Ammon's horn (tissue), 1 donor: ENCODE data around the gene DFFB.
A peak's percentile ranks its signal among the peaks of the same experiment; 100 is the strongest.

Experiments
- DNase-seq: peaks from one replicate; pipeline ENCODE4 v3.0.0-alpha.2; 2016; ENCODE audit warnings: low spot score

Gene DFFB

DNA sequence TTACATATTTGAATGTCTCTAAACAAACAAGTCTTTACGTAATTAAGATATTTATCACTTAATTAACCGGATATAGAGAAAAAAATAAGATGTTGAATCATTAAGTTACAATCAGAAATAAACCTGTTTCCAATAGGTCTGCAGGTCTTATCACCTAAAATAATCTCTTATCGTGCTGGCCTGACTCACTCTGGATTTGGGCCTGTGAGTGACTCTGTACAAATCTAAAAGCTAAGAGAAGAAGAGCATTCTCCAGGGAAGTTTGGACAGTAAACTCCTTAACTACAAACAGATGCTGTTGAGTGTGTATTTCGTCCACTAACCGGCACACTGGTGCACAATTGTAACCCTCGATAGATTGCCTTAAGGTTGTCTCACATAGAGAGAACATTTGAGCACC is 25.6 kb upstream of the DFFB start:
- no peak for DNase-seq

DNA sequence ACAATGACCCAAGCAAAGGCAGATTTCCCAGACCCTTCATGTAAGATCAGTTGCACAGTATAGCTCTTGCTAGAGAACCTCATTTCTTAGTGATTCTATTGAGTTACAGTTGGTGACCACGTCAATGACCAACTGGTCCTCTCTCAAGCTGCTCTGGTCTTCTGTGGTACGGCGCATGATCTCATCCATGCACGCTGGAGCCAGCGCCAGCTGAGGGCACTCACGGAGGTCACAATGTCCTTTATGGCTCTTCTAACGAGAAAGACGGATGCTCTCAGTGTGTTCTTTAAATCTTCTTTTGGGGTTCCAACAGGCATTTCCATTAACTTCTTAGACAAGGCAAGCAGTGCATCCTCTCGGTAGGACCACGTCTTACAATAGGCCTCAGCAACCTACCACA is 22.6 kb upstream of the DFFB start:
- DNase-seq: no peak

DNA sequence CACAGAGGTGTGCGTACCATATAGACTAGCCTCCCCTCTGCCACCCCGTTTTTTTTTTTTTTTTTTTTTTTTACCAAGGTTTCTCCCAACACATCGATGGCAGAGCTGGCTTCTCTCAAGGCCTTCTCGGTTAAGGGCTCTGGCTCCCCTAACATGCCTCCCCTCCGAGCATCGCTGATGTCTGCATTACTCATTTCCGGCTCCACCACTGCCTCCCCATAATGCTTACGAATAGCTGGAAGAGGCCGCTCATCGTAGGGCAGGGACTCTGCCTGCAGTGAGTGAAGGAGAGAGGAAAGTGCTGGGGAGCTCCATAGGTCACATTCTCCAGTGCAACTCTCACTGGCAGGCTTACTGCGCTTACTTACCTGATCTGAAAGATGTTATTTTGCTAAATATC is 20.9 kb upstream of the DFFB start:
- no peak for DNase-seq

DNA sequence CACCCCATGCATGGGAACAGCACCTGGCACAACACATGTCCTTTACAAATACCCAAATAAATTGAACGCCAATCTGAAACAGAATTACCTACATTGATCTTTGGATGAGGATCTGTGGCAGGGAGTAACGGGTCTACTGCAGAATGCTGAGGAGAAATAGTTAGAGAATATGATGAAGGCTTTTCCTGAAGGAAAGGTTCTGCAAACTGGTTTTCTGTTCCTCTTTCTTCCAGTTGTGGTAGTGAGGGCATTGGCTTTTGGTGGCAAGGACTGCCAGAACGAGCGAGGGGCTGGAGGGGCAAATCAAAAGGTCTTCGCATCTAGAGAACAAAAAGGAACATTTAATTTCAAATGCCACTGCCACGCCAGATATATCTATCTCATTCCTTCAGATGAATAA is 20.1 kb upstream of the DFFB start:
- no peak for DNase-seq

DNA sequence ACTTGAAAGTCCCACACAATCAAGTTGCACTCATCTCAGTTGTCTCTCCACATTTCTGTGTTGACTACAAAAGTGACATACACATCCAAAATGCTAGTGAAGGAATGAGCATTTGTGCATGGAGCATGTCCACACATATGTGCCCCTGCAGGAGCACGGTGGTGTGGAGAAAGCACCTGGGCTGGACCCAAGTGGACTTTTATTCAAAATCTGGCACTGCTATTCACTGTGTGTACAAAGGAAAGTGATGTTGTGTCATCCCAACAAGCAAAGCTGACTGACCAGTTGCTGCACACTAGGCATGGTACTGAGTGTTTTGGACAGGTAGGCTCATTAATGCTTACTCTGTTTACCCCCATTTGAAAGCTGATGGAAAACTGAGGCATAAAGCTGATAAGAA is 19.6 kb upstream of the DFFB start:
- no peak for DNase-seq

DNA sequence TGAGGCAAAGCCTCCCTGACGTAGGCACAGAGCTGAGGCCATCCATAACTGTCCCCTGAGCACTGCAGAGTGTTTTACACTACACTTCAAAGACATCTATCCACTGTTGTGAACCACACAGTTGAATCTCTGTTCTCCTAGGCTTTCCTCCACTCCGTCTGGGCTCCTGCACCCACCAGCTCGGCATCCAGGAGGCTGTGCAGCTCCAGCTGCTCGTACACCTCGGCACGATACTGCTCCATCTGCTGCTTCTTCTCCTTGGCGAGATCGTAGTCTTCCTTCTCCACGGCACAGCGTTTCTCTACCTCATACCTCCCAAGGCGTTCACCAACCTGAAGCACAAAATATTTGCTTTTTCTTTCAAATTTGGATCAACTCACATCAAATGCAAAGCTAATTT is 18.5 kb upstream of the DFFB start:
- no peak for DNase-seq

DNA sequence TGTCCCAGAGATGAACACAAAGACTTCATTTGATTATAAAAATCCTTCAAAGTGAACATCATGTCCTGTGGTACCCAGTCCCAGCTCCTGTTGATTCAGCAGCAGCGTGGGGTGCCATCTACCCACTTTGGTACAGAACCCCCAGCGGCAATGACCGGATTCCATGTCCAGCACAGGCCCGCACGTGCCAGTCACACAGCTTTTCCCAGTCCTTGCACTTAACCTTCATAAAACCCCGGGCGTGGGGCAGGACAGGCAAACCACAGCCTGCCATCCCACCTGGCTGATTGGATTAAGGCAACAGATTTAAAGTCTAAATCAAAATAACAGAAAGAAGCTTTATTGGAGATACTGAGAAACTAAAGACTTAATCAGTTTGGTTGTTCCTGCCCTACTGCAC is 15.8 kb upstream of the DFFB start:
- no peak for DNase-seq

DNA sequence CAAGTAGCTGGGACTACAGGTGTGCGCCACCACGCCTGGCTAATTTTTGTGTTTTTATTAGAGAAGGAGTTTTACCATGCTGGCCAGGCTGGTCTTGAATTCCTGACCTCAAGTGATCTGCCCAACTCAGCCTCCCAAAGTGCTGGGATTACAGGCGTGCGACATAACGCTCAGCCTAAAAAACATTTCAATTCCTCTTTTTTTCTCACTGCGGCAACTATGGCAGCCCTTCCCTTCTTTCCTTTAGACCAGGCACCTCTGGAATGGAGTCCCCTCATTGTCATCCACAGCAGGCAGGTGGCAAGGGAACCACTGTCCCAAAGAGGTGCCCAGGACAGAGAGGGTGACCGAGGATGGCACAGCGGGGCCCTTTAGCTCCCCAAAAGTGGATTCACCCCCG is 14.4 kb upstream of the DFFB start:
- DNase-seq: no peak

DNA sequence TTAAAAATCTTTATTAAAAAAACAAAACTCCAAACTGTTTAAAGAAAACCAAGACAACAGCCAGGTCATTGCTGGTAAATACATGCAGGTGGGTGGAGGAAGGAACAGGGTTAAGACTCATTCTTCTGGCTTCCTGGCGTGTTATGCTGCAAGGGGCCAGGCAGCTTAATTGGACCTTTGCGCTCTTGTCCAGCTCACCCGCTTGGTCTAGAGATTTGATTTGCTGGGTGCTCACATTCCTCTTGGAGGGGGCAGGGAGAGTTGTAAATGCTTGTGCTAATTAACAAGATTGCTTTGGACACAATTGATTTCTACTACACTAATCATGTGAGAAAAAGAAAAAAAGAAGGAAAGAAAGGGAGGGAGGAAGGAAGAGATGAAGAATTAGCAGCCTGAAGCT is 10.7 kb upstream of the DFFB start:
- no peak for DNase-seq

DNA sequence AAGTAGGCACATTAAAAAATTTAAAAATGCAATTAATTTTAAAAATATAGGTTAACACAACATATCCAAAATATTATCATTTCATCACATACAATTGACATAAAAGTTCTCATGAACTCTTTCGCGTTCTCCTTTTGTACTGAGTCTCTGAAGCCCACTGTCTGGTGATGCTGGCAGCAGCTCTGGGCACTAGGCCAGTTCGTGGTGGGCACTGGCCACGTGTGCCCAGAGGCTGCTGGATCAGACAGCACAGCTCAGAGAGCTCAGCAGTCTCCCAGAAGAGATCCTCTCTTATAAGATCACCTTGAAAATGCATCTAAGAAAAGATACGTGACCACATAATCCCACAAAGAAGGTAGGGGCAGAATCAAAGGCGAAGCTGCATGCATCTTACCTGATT is 10.2 kb upstream of the DFFB start:
- no peak for DNase-seq

DNA sequence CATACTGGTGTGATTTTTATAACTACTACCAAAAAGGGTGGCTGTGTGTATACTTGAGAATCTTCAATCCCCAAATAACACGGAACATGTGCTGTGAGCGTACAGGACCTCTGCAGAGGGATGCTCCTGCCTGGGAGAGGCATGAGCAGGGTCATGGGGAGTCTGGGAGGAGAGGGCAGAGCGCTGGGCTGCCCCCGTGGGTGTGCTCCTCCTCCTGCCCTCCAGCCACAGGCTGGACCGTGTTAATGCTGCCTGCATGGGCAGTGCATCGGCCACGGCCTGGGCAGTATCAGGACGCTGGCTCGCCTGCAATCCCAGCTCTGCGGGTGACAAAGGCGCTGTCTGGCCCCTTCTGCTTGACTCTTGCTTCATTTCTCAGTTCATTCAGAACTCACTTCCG is 6.4 kb upstream of the DFFB start:
- DNase-seq: no peak

DNA sequence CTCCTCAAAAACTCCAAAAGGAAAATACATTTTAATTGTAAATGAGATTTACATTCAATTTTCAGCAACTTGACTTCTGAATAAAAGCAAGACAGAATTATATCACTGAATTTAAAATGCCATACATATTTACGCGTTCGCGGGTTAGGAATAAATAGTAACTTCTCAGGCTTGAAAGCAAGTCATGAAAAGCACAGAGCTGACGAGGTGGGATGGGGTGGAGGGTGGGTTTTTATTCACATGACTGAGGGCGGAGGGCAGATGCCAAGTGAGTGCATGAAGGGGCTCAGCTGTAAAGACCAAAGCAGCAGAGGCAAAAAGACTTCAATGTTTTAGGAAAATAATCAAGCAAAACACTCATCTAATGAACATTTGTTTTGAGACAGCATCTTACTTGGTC is 6.0 kb upstream of the DFFB start:
- DNase-seq: no peak

DNA sequence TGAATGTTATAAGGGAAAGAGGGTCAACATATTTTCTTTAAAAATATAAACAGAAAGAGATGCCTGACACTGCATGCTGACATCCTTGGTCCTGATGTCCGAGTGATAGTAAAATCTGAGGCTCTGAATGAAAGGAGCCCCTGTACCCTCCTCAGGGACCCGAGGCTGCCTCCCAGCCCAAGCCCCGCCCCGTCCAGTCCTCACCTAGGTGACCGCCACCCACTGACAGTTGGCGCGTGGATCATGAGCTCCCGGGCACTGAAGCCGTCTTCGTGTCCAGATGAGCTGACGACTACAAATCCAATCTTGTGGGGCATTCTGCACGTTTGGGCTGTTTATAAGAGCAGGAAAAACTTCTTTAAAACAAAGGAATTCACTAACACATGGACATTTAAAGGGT is 5.2 kb upstream of the DFFB start:
- no peak for DNase-seq

DNA sequence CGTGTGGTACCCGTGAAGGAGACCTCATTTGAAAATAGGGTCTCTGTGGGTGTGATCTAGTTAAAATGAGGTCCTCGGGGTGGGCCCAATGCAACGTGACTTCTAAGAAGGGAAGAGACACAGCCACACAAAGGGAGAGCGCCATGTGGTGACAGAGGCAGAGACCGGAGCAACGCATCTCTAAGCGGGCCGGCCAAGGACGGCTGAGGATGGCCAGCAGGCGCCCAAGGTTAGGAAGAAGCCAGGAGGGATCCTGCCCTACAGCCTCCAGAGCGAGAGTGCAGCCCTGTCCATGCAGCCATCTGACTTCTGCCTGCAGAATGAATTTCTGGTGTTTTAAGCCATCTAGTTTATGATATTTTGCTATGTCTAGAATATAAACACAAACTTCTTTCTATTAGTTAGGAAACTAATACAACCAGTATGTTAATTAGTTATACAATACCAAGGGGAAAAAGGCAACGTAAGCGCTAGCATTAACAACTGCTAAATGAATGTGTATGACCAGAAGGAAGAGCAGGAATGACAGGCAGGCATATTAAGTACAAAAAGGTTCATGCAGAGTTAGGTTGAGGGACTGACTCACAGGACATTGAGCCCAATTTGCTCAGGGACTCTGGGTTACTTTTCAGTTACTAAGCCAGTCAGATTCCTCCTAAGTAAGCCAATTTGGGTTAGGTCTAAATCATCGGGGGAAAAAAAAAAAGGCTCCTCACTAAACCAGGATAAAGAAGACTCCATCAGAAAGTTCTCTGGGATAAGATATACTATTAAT is 4.4 kb upstream of the DFFB start:
- no peak for DNase-seq

DNA sequence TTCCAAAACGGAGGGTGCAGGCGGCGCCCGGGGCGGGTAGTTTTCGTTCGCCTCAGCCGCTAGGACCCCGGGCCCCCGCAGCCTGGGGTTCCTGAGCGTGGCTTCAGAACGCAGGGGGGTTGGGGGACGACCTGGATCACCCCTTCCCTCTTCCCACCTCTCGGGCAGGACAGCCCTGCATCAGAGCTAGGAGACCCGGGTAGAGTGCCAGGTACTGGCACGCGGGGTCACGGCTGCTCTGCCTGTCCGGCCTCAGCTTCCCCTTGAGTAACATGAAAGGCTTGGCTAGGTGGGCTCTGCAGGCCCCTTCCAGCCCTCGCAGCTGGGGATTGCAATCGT is 484 bp downstream of the DFFB start:
- DNase-seq: no peak

DNA sequence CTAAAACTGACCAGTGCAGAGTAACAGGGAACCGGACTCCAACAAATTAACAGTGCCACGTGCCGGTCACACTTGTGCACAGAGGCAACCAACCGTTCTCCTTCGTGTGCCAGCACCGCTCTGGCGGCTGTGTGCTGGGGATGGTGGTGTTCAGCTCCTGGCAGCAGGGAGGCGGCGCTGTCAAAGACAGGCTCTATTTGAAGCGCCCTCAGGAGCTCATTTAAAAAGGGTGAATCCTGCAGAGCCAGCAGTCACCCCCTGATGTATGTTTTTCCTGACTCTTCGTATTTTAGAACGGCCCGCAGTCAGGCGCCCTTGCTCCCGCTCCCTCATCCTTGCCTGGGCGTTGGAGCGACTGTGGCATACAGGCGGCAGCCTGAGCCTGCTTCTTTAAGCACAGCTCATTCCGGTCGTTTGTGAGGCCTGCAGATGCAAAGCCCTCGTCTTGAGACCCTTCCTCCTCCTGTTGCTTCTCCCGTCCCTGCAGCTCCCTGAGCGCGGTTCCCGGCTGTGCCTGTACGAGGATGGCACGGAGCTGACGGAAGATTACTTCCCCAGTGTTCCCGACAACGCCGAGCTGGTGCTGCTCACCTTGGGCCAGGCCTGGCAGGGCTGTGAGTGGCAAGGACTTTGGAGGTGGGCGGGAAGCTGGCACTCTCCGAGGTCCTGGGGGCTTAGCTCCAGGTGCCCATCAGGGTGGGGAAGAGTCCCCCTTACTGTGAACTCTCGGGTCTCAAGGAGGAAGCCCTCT is 1.1 kb downstream of the DFFB start:
- peak; percentile 80 for DNase-seq

DNA sequence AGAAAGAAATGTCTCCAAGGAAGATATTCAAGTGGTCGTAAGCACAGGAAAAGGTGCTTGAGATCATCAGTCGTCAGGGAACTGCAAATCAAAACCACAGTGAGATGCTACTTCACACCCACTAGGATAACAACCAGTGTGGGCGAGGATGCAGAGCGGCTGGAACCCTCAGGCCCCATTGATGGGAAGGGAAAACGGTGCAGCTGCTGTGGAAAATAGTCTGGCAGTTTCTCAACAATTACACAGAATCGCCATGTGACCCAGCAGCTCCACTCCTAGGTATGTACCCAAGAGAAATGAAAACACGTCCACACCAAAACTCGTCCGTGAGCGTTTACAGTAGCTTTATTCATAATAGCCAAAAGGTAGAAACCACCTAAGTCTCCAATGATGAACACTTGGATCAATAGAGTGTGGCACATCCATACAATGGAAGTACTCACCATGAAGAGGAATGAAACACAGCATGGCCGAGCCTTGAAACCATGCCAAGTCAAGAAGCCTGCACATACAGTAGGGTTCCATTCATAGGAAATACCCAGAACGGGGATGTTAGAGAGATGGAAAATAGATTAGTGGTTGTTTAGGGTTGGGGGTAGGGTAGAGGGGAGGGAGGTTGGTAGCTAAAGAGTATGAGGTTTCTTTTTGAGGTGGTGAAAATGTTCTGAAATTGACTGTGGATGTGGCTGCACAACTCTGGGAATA is 6.1 kb downstream of the DFFB start:
- peak; percentile 72 for DNase-seq

DNA sequence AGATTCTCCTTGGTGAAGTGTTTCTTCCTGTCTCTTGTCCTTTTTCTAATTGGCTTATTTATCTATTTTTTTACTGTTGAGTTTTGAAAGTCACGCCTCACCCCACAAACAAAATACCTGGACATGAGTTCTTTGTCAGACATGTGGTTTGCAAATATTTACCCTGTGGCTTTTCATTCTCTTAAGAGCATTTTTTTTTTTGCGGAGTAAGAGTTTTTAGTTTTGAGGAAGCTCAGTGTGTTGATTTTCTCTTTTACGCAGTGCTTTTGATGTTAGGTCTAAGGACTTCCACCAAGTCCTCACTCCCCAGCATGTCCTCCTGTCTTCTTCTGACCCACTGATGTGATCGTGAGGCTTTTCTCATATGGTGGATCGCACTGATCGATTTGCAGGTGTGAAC is 7.6 kb downstream of the DFFB start:
- DNase-seq: no peak

DNA sequence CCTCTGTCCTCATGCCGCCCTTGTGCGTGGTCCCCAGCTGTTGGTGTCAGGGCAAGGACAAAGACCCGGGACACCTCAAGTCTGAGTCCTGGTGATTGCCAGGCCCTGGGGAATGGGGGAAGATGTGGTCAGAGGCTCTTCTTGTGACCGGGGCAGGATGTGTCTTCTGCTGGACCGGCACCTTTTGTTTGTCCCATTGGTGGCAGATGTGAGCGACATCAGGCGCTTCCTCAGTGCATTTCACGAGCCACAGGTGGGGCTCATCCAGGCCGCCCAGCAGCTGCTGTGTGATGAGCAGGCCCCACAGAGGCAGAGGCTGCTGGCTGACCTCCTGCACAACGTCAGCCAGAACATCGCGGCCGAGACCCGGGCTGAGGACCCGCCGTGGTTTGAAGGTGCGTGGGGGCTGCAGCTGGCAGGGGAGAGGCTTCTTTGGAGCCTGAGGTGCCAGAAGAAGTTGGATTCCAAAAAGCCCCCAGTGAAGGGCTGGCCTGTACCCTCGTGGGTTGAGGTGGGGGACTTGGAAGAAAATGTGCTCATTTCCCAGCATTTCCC is 8.4 kb downstream of the DFFB start:
- DNase-seq: no peak

DNA sequence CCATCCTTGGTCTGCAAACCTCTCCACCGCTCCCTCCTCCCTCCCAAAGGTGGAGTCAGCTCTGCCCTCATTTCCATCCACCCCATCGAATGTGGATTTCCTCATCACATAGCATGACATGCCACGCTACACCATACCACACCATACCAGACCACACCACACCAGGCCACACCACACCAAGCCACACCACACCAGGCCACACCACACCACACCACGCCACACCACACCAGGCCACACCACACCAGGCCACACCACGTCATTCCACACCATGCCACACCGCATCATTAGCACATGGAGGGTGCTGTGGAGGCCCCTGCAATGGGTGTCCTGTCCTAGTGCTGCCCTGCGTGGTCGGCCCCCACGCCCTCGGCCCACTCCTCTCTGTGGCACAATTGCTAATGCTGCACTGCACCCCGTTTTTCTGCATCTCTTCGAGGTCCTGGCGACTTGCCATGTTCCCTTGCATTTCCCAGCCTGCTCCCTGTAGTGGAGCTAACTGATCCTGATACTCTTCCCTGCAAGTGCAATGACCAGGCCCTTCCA is 11.3 kb downstream of the DFFB start:
- no peak for DNase-seq

DNA sequence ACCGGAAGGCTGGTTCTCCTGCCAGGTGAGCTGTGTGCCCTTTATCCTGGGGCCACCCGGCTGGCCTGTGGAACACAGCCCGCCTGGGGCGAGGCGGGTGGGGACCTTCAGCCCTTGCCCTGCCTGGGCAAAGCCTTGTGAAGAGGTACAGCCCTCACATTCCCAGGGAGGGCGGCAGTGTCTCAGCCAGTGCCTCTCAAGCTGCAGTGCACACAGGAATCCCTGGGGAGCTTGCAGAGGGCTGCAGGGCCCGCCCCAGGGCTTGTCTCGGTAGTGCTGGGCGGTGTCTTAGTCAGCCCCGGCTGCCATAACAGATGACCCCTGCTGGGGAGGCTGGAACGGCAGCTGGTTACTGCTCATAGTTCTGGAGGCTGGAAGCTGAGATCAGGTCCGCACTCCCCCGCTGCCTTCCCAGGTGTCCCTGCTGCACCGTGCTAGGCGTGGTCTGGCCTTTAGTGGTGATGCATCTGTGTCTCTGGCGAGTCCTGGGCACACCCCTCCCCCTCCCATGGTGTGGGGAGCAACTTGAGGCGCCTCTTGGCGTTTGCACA is 12.6 kb downstream of the DFFB start:
- no peak for DNase-seq

DNA sequence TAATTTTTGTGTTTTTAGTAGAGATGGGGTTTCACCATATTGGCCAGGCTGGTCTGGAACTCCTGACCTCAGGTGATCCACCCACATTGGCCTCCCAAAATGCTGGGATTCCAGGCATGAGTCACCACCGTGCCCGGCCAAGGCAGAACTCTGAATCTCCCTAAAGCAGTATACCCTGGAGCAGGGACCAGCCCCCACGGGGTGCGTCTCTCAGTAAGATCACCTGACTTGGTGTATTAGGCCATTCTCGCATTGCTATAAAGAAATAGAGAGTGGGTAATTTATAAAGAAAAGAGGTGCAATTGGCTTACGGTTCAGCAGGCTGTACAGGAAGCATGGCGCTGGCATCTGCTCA is 14.2 kb downstream of the DFFB start:
- no peak for DNase-seq

DNA sequence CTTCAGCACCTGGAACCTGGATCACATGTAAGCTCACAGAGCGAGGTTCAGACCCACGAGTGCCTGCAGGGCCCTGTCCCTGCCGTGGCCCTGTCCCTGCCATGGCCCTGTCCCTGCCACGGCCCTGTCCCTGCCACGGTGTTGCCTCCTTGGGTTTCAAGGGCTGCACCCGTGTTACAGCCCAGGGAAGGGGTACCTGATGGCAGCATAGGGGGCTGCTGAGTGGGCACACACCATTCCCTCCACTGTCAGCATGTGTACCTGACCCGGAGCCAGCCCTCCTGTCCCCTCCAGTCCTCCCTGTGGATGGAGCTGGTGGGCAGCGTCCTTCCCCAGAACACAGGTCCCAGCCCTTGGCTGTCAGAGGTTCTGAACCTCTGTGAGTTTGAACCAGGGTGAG is 15.3 kb downstream of the DFFB start:
- no peak for DNase-seq
